ENCODE results near the gene RANBP3.

The RANBP3 gene

GRCh38 chr19:6021878-6022569 lies 44.1 kb upstream of the RANBP3 start:
- Mint-ChIP-seq H3K36me3 (ENCODE audit: low read depth) (peaks cover 8% of the 10 kb centered on the region), H3K4me1 (peaks cover 23% of the 10 kb centered on the region), H3K27ac (peak overlapping the region in 2 of 3 experiments; percentile 60 to 79), H3K9me3 (no peaks in the 10 kb centered on the region), H3K4me3 (no peak overlapping the region), H3K27me3 (ENCODE audit: low read depth) (peaks cover 7% of the 10 kb centered on the region)
- peak; percentile 82 to 92 (median 83) for TF ChIP-seq CTCF (IDR thresholded peaks at IDR 0.05; ENCODE audit: unreplicated experiment in 3 of 3)

GRCh38 chr19:6020972-6021805 lies 43.2 kb upstream of the RANBP3 start:
- Mint-ChIP-seq H3K9me3 (no peaks in the 10 kb centered on the region), H3K4me3 (no peak overlapping the region), H3K27ac (no peak overlapping the region), H3K27me3 (ENCODE audit: low read depth) (peaks cover 7% of the 10 kb centered on the region), H3K4me1 (peaks cover 23% of the 10 kb centered on the region), H3K36me3 (ENCODE audit: low read depth) (no peaks in the 10 kb centered on the region)
- TF ChIP-seq CTCF (IDR thresholded peaks at IDR 0.05; ENCODE audit: unreplicated experiment in 3 of 3): no peak

- H3K9me3 Mint-ChIP-seq: no peaks in the 10 kb centered on the region
Observed at GRCh38 chr19:6020166-6020882, 42.4 kb upstream of the RANBP3 start.

GRCh38 chr19:6018786-6019185 lies 40.8 kb upstream of the RANBP3 start:
- H3K27me3 Mint-ChIP-seq (ENCODE audit: low read depth): peaks cover 4% of the 10 kb centered on the region
- no peak overlapping the region for H3K4me3 Mint-ChIP-seq
- H3K27ac Mint-ChIP-seq: no peak overlapping the region
- no peaks in the 10 kb centered on the region for H3K36me3 Mint-ChIP-seq (ENCODE audit: low read depth)
- TF ChIP-seq CTCF (IDR thresholded peaks at IDR 0.05; ENCODE audit: unreplicated experiment in 3 of 3): peak in 1 of 3 experiments; percentile 16
- H3K9me3 Mint-ChIP-seq: no peaks in the 10 kb centered on the region
- peaks cover 19% of the 10 kb centered on the region for H3K4me1 Mint-ChIP-seq

More at GRCh38 chr19:6020166-6020882, 42.4 kb upstream of the RANBP3 start:
- H3K27ac Mint-ChIP-seq: no peak overlapping the region
- no peak overlapping the region for H3K4me3 Mint-ChIP-seq
- peaks cover 7% of the 10 kb centered on the region for H3K27me3 Mint-ChIP-seq (ENCODE audit: low read depth)
- H3K4me1 Mint-ChIP-seq: peaks cover 23% of the 10 kb centered on the region
- no peaks in the 10 kb centered on the region for H3K36me3 Mint-ChIP-seq (ENCODE audit: low read depth)
- no peak for TF ChIP-seq CTCF (IDR thresholded peaks at IDR 0.05; ENCODE audit: unreplicated experiment in 3 of 3)

GRCh38 chr19:6017576-6017975 lies 39.6 kb upstream of the RANBP3 start:
- Mint-ChIP-seq H3K27me3 (ENCODE audit: low read depth) (peaks cover 2% of the 10 kb centered on the region), H3K4me3 (no peak overlapping the region), H3K9me3 (no peaks in the 10 kb centered on the region), H3K36me3 (ENCODE audit: low read depth) (no peaks in the 10 kb centered on the region), H3K4me1 (peaks cover 9% of the 10 kb centered on the region), H3K27ac (no peak overlapping the region)
- TF ChIP-seq CTCF (IDR thresholded peaks at IDR 0.05; ENCODE audit: unreplicated experiment in 3 of 3): no peak

Measured in nephron (organoid).